ENCODE measurements around the gene BACH1.
"Not testable (repeated sequence)": the region's sequence is repeated elsewhere in the genome, so short reads cannot be mapped to it uniquely, and the experiment has no call there.

Gene BACH1

GRCh38 chr21:29349702-29350101, 51.0 kb downstream of the BACH1 start:
- DNase-seq, result peak; percentile 99

DNA sequence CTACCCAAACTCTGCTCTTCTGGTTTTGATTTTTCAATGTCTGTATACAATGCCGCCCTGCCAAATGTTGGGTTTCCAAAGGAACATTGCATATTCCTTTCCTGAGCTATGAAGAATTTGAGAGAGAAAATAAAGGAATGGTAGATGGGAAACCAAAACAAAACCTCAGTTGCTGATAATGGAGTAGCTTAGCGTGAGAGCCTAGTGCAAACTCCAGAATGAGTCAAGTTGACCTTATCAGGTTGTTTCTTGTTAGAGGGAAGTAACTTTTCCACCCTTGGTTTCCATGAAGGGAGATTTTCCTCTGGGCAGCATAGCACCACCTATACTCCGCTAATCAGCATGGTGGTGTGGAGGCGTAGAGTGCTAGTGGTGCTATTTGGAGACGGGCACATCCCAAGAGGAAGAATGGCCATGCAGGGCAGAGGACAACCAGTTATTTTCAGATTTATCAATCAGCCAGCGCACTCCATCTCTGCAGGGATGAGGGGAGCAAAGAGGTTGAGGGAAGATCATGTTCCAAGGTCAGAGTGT, 51.6 kb downstream of the BACH1 start:
- no peak for DNase-seq

GRCh38 chr21:29351691-29352090, 53.0 kb downstream of the BACH1 start:
- peak; percentile 37 to 63 for DNase-seq

DNA sequence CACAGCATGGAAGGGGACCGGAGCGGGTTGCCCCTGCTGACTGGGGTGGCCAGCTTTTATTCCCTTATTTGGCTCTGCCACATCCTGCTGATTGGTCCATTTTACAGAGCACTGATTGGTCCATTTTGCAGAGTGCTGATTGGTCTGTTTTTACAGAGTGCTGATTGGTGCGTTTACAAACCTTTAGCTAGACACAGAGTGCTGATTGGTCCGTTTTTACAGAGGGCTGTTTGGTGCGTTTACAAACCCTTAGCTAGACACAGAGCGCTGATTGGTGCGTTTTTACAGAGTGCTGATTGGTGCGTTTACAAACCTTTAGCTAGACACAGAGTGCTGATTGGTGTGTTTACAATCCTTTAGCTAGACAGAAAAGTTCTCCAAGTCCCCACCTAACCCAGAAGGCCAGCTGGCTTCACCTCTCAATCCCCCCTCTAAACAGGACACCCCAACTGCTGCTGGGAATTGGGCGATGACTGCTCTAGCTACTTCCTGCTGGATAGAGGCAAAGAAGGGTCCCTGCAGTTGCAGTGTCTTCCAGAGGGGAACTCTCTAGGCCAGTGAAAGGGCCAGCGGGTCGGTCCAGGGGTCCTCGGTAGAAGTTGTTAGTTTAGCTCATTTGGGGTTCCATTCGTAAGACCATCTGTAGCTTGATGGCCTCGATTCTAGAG, 56.5 kb downstream of the BACH1 start:
- not testable (repeated sequence) for DNase-seq

- DNase-seq, result not testable (repeated sequence)
These were observed 57.6 kb downstream of the BACH1 start for GRCh38 chr21:29356291-29356690.

- not testable (repeated sequence) for DNase-seq
These were observed 58.1 kb downstream of the BACH1 start for GRCh38 chr21:29356810-29357209.

GRCh38 chr21:29359718-29360117, 61.0 kb downstream of the BACH1 start:
- DNase-seq, result no peak

- DNase-seq, result peak in 1 of 2 experiments; percentile 37
These were observed 62.4 kb downstream of the BACH1 start for GRCh38 chr21:29360799-29361765.

DNA sequence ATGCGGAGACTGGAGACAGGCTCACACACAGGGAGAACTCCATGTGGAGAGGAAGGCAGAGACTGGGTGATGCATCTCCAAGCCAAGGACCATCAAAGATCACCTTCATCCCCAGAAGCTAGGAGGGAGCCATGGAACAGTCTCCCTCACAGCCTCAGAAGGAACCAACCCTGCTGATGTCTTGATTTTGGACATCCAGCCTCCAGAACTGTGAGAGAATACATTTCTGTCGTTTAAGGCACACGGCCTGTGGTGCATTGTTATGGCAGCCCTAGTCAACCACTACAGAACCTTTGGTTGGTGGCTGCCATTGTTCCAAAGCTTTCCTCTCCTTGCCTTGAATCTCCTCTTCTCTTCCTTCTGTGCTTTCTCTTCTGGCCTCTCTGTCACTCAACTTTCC, 64.0 kb downstream of the BACH1 start:
- DNase-seq, result no peak

GRCh38 chr21:29365661-29366265, 67.0 kb downstream of the BACH1 start:
- DNase-seq, result peak in 1 of 2 experiments; percentile 39

DNA sequence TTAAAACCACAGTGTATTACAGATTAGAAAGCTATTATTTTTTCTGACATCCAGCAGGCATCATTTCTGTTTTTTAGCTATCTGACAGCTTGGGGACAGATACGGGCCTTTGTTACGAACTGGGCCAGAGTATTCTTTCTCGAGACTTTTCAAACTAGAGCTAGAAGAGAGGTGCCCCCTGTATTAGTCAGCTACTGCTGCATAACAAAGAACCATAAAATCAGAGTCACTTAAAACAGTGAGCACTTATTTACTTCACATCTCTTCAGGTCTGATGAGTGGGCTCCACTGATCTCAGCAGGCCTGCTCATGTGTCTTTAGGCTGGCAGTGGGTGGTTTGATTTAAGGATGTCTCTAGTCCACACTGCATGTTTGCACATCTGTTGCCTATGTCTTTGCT, 67.8 kb downstream of the BACH1 start:
- peak in 1 of 2 experiments; percentile 14 for DNase-seq

DNA sequence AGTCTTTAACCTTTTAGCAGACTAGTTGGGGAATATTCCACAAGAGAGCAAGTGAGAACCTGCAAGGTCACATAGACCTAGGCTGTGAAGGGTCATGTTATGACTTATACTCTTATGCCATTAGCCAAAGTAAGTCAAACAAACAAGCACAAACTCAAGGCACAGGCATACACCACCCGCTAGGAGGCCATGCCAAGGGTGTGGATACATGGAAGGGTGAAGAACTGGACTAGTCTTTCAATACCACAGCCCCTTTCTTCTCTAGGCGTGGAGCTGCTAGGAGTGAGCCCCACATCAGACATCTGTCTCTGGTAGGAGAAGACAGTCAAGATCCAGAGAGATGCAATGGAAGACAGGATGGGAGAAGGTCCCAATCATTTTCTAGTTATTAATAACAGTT, 68.6 kb downstream of the BACH1 start:
- DNase-seq, result no peak

- DNase-seq, result no peak
These were observed 70.2 kb downstream of the BACH1 start for GRCh38 chr21:29368906-29369305.

DNA sequence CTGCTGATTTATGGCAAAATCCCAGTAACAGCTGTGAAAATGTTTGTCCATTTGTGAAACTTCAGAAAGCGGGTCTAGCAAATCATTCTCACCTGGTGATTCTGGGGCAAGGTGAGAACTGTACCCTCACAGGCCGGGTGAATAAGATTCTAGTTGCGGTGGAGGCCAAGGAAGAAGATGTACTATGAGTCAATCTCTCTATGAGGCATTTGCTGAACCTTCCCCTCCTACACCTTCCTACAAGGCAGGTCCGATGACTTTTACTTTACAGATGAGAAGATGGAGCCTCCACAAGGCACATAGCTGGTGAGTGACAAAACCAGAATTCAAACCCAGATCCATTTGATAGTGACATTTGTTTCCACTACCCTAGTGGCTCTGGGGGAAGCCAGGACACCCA, 72.7 kb downstream of the BACH1 start:
- no peak for DNase-seq

DNA sequence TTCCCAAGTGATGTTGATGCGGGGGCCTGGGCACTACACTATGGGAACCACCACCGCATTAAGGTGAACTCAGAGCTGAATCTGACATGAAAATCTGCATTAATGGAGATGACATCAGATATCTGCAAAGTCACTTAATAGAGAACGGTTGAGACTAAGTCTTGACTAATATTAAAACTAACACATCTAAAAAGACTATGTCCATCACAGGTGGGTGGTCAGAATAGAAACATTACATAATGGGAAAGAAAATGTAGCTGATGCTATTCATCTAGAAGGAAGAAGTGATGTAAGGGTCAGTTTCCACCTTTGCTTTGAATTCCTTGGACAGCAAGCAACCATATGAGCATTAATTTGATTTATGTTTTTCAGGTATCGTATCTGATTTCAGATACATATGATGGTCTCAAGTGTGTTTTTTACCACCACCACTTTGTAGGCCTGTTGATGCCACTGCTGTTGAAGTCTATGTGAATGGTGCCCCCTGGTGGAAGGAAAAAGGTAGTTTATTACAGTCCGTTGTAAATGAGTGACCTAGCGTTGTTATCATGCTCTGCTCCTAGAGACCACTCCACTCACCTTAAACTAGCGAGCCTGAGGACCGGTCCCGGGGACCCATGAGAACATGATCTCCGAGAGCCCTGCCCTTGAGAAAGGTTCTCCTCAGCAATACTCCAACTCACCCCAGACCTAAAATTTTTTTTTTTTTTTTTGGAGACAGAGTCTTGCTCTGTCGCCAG, 73.5 kb downstream of the BACH1 start:
- DNase-seq, result peak; percentile 75 to 88

- DNase-seq, result no peak
These were observed 75.8 kb downstream of the BACH1 start for GRCh38 chr21:29374481-29374880.

DNA sequence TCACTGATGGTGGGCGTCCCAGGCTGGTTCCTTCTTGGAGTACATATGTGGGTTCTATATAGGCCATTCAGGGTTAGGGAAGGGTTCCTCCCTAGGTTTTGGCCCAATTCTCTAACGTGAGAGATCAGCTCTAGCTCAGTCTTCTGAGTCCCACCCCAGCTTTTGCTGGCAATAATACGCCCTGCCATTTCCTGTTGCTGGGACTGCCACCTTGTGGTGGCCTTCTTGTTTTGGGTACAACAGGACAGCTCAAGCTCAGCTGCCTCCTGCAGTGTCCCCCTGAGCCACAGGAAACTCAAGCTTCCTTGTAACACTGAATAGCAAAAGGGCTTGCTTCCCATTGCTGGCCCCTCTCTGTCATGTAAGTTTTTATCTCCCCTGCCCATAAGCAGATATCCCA, 77.8 kb downstream of the BACH1 start:
- peak; percentile 34 to 70 for DNase-seq

DNA sequence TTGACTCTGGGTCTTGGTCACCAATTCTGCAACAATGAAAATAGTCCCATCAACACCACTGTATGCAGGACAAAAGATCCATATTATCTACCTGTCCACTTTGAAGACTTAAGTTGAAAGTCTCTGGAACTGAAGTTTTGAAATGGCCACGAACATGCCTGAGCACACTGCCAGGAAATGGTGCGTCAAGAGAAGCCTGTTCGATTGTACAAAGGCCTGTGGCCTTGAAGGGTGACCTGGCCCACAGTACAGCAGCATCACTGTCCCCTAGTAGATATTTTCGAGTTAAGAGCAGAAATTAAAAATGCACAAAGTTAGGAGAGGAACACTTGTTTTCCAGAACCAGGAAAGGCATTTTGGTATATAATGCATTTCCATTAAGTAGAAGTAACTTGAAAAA, 78.5 kb downstream of the BACH1 start:
- DNase-seq, result no peak

DNA sequence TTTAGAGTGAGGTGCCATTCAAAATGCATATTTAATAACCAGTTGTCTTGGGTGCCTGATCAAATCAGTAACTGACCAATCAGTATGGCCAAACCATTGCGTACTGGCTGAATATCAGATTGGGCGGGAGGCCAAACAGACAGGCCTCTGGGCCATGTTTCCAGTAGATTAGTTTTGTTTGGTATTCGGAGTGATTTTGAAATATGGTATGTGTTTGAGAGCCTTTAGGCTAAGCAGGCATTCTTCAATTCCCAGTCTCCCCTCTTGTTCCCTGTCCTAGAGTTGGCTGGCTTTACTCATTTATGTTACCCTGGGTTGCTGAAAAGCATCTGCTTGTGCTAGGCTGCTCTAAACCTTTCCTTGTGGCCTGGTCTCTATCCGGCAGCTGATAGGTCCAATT, 80.1 kb downstream of the BACH1 start:
- no peak for DNase-seq

- no peak for DNase-seq
These were observed 80.9 kb downstream of the BACH1 start for GRCh38 chr21:29379517-29380054.

DNA sequence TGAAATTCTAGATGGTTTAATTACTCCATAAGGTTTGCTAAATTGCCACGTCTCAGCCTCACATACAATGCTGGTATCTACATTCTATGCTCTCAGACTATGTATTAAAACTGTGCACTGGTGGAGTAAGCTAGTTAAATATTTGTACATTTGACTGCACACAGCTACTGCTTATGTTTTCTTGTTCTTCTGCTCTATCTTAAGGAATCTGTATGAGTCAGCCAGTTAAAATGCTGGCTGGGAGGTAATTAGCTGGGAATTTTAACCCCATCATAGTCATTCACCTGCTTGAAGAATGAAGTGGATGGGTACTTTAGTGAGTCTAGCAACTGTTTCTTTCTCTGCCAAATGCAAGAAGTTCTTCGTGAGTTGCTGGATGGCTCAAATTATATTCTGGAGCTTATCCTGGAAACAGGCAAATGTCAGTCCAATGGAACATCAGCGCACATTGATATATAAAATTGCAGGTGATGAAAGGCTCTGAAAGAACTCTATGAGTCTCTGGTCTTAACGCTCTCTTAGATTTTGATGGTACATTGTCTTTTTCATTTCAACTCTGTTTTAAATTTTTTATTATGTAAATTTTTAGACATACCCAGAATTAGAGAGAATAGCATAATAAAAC, 83.4 kb downstream of the BACH1 start:
- DNase-seq, result no peak

All from NCI-H524 (cell line).